GM23248 (cell line): ENCODE data around the gene NHEJ1.
"Not testable (repeated sequence)": the region's sequence is repeated elsewhere in the genome, so short reads cannot be mapped to it uniquely, and the experiment has no call there.

Source experiments
- EZH2 ChIP-seq: fragments of 200-600 bp; sonication (generic); IDR thresholded peaks from 2 replicates; pipeline ENCODE4 v1.6.1; 2018; ENCODE audit warnings: antibody characterized with exemption, mild to moderate bottlenecking; ENCODE audit not compliant: insufficient read depth, poor library complexity, severe bottlenecking
- EZH2phosphoT487 ChIP-seq: fragments of 200-600 bp; sonication (generic); IDR thresholded peaks from 2 replicates; pipeline ENCODE4 v1.6.1; 2018; ENCODE audit warnings: antibody characterized with exemption, moderate library complexity, mild to moderate bottlenecking, low read depth; ENCODE audit not compliant: insufficient read depth

- TF ChIP-seq EZH2phosphoT487, EZH2: not testable (repeated sequence)
Observed at GRCh38 chr2:219201331-219201730, 40.7 kb upstream of the NHEJ1 start.
